HepG2 (cell line): ENCODE measurements around the gene PHYHIPL.

ENCODE experiments used
- CTCF ChIP-seq: sonication (generic); formaldehyde crosslinking; IDR thresholded peaks from 2 replicates; pipeline ENCODE4 v1.5.0; 2020; ENCODE audit warnings: mild to moderate bottlenecking, missing genetic modification reagents, moderate library complexity
- EZH2 ChIP-seq: conservative IDR thresholded peaks from 2 replicates; pipeline ENCODE4 v1.6.1; 2012; ENCODE audit warnings: mild to moderate bottlenecking, low read depth, low read length, moderate library complexity
- FOXP1 ChIP-seq, 2 experiments: fragments of 450-650 bp in 1 of 2; IDR thresholded peaks; 2 replicates each; pipeline ENCODE4 v1.6.1; 2017 to 2018; ENCODE audit warnings: antibody characterized with exemption in 1 of 2
- GABPA ChIP-seq, 2 experiments: IDR thresholded peaks; 2 replicates each; pipeline ENCODE4 v1.6.1; 2011 to 2016; ENCODE audit warnings: low read depth in 2 of 2, low read length in 1 of 2, missing biosample characterization in 1 of 2, missing genetic modification characterization in 1 of 2
- GLMP ChIP-seq: sonication (generic); formaldehyde crosslinking; IDR thresholded peaks from 2 replicates; pipeline ENCODE4 v1.9.0; 2021; ENCODE audit warnings: missing genetic modification reagents, mild to moderate bottlenecking, borderline replicate concordance
- POLR2A ChIP-seq, 2 experiments: IDR thresholded peaks; 2 replicates each; pipeline ENCODE4 v1.6.1; 2011; ENCODE audit warnings: low read depth in 2 of 2, low read length in 2 of 2, mild to moderate bottlenecking in 1 of 2, moderate library complexity in 1 of 2; ENCODE audit not compliant: insufficient read depth in 1 of 2
- ZNF687 ChIP-seq: sonication (generic); formaldehyde crosslinking; IDR thresholded peaks from 2 replicates; pipeline ENCODE4 v1.5.1; 2020; ENCODE audit warnings: mild to moderate bottlenecking, missing genetic modification reagents, moderate library complexity

- TF ChIP-seq POLR2A (IDR thresholded peaks at IDR 0.05; ENCODE audit: insufficient read depth in 1 of 2, low read depth in 2 of 2, low read length in 2 of 2), result no peak
- no peak for TF ChIP-seq FOXP1 (IDR thresholded peaks at IDR 0.05)
- TF ChIP-seq FOXP1 (CRISPR knock-in tag; IDR thresholded peaks at IDR 0.05), result no peak
- no peak for TF ChIP-seq GABPA (IDR thresholded peaks at IDR 0.05; ENCODE audit: low read depth, low read length)
- no peak for TF ChIP-seq GABPA (CRISPR knock-in tag; IDR thresholded peaks at IDR 0.05; ENCODE audit: low read depth)
- TF ChIP-seq EZH2, result no peak
- TF ChIP-seq ZNF687 (CRISPR knock-in tag), result no peak
- TF ChIP-seq CTCF (CRISPR knock-in tag), result no peak
- no peak for TF ChIP-seq GLMP (CRISPR knock-in tag)
Measured at GRCh38 chr10:59179068-59179467, 2.6 kb downstream of the PHYHIPL start.
